Progenitor cell of endocrine pancreas (in vitro differentiated cells): Measurements from ENCODE around the gene CDH11. TPM values are rescaled to one million over a fixed set of nuclear protein-coding genes. Genes with fewer than 3 reads are reported as not detected.

Source experiments
- DNase-seq: peaks from one replicate; pipeline ENCODE4 v3.0.0; 2021; ENCODE audit warnings: low spot score; ENCODE audit not compliant: unreplicated experiment
- H3K27ac Mint-ChIP-seq: 2 replicates; pipeline ENCODE4 v1.8.0; 2021; ENCODE audit warnings: mild to moderate bottlenecking, moderate library complexity, mixed read lengths
- H3K27me3 Mint-ChIP-seq: 2 replicates; pipeline ENCODE4 v1.8.0; 2021; ENCODE audit warnings: mixed read lengths
- H3K36me3 Mint-ChIP-seq: 2 replicates; pipeline ENCODE4 v1.8.0; 2022; ENCODE audit warnings: mixed read lengths; ENCODE audit not compliant: insufficient read depth
- H3K4me1 Mint-ChIP-seq: 2 replicates; pipeline ENCODE4 v1.8.0; 2021; ENCODE audit warnings: low read depth, mixed read lengths
- H3K4me3 Mint-ChIP-seq: 2 replicates; pipeline ENCODE4 v1.8.0; 2021; ENCODE audit warnings: low read depth, mild to moderate bottlenecking, moderate library complexity, mixed read lengths
- H3K9me3 Mint-ChIP-seq: 2 replicates; pipeline ENCODE4 v1.8.0; 2021; ENCODE audit warnings: low read depth, mixed read lengths
- CTCF ChIP-seq: fragments of 200-600 bp; sonication (generic); IDR thresholded peaks from one replicate; pipeline ENCODE4 v1.5.0; 2021; ENCODE audit warnings: antibody characterized with exemption, mild to moderate bottlenecking; ENCODE audit not compliant: unreplicated experiment
- total RNA-seq: library from RNA; stranded (reverse); gene quantifications from 2 replicates; pipeline ENCODE4 v1.2.1, GENCODE V29; 2021

Gene CDH11
- total RNA-seq, 1 donor from 2014 or later: 6.0 TPM

- no peaks in the 10 kb centered on the region for H3K9me3 Mint-ChIP-seq
- H3K27me3 Mint-ChIP-seq: peaks cover 16% of the 10 kb centered on the region
- H3K4me1 Mint-ChIP-seq: peaks cover 2% of the 10 kb centered on the region
- no peak overlapping the region for H3K27ac Mint-ChIP-seq
- H3K36me3 Mint-ChIP-seq: no peaks in the 10 kb centered on the region
- H3K4me3 Mint-ChIP-seq: no peak overlapping the region
- no peak for DNase-seq
- no peak for TF ChIP-seq CTCF
Measured at GRCh38 chr16:65037556-65037955, 84.3 kb downstream of the CDH11 start.

- DNase-seq: no peak
- H3K4me3 Mint-ChIP-seq: no peak overlapping the region
Measured at GRCh38 chr16:65034915-65035314, 86.9 kb downstream of the CDH11 start.

GRCh38 chr16:65032387-65032786 is 89.5 kb downstream of the CDH11 start:
- H3K27me3 Mint-ChIP-seq: peaks cover 4% of the 10 kb centered on the region
- no peak for TF ChIP-seq CTCF
- H3K4me1 Mint-ChIP-seq: no peaks in the 10 kb centered on the region

More at GRCh38 chr16:65034915-65035314, 86.9 kb downstream of the CDH11 start:
- Mint-ChIP-seq H3K36me3 (no peaks in the 10 kb centered on the region), H3K27ac (no peak overlapping the region), H3K27me3 (peaks cover 16% of the 10 kb centered on the region), H3K9me3 (no peaks in the 10 kb centered on the region), H3K4me1 (peaks cover 1% of the 10 kb centered on the region)
- TF ChIP-seq CTCF: no peak

GRCh38 chr16:65024767-65025178 is 97.1 kb downstream of the CDH11 start:
- TF ChIP-seq CTCF: no peak
- Mint-ChIP-seq H3K4me3 (no peak overlapping the region), H3K9me3 (peaks cover 5% of the 10 kb centered on the region), H3K27me3 (no peaks in the 10 kb centered on the region), H3K36me3 (no peaks in the 10 kb centered on the region), H3K4me1 (no peaks in the 10 kb centered on the region), H3K27ac (no peak overlapping the region)
- no peak for DNase-seq

More at GRCh38 chr16:65032387-65032786, 89.5 kb downstream of the CDH11 start:
- no peak overlapping the region for H3K27ac Mint-ChIP-seq
- no peak overlapping the region for H3K4me3 Mint-ChIP-seq
- H3K36me3 Mint-ChIP-seq: no peaks in the 10 kb centered on the region
- no peak for DNase-seq
- no peaks in the 10 kb centered on the region for H3K9me3 Mint-ChIP-seq

- DNase-seq: no peak
- TF ChIP-seq CTCF: no peak
- H3K27ac Mint-ChIP-seq: no peak overlapping the region
- H3K4me3 Mint-ChIP-seq: no peak overlapping the region
- no peaks in the 10 kb centered on the region for H3K4me1 Mint-ChIP-seq
- H3K9me3 Mint-ChIP-seq: peaks cover 6% of the 10 kb centered on the region
- H3K36me3 Mint-ChIP-seq: no peaks in the 10 kb centered on the region
- H3K27me3 Mint-ChIP-seq: no peaks in the 10 kb centered on the region
Measured at GRCh38 chr16:65023802-65024201, 98.1 kb downstream of the CDH11 start.
